ENCODE measurements around the gene PTX4. TPM values are rescaled to one million over a fixed set of nuclear protein-coding genes. Genes with fewer than 3 reads are reported as not detected.

The PTX4 gene
- total RNA-seq, 6 experiments from 2014 or later, result not detected

DNA sequence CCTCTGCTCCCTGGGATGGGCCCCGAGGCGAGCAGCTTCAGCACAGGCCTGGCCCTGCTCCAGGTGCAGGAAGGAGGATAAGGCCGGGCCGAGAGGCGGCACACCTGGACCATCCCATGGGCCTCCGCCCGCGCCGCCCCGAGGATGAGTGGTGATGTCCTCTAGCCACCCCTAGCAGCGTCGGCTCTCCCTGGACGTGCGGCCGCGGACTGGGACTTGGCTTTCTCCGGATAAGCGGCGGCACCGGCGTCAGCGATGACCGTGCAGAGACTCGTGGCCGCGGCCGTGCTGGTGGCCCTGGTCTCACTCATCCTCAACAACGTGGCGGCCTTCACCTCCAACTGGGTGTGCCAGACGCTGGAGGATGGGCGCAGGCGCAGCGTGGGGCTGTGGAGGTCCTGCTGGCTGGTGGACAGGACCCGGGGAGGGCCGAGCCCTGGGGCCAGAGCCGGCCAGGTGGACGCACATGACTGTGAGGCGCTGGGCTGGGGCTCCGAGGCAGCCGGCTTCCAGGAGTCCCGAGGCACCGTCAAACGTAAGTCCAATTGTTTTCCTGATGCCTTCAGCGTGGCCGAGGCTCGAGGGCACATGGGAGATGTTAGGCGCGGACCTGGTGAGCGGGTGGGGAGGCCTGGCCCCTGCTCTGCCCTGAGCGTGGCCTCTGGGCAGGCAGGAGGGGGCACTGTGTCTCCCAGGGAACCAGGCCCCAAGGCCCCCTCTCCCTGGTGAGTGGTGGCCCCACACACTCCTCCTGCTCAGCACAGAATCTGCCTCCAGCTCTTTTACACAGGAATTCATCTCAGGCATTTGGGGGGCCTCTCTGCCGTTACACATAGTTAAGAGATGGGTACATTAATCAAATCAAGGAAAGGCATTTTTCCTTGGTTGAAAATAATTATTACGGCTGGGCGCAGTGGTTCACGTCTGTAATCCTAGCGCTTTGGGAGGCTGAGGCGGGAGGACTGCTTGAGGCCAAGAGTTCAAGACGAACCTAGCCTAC is 45.6 kb upstream of the PTX4 start:
- 65% methylated on average over 15 of the region's 57 CpGs for WGBS (ENCODE audit: insufficient coverage, low coverage, low lambda C conversion rate, missing lambda C conversion rate)
- peak overlapping the region; percentile 42 to 55 (median 50) for H3K4me3 ChIP-seq
- TF ChIP-seq, protein P1, sequence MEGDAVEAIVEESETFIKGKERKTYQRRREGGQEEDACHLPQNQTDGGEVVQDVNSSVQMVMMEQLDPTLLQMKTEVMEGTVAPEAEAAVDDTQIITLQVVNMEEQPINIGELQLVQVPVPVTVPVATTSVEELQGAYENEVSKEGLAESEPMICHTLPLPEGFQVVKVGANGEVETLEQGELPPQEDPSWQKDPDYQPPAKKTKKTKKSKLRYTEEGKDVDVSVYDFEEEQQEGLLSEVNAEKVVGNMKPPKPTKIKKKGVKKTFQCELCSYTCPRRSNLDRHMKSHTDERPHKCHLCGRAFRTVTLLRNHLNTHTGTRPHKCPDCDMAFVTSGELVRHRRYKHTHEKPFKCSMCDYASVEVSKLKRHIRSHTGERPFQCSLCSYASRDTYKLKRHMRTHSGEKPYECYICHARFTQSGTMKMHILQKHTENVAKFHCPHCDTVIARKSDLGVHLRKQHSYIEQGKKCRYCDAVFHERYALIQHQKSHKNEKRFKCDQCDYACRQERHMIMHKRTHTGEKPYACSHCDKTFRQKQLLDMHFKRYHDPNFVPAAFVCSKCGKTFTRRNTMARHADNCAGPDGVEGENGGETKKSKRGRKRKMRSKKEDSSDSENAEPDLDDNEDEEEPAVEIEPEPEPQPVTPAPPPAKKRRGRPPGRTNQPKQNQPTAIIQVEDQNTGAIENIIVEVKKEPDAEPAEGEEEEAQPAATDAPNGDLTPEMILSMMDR (IDR thresholded peaks at IDR 0.05), result no peak
- no peak for TF ChIP-seq POLR2A (IDR thresholded peaks at IDR 0.05)
- H3K4me1 ChIP-seq, result no peaks in the 10 kb centered on the region
- H3K9me3 ChIP-seq, result no peaks in the 10 kb centered on the region
- no peaks in the 10 kb centered on the region for H3K27me3 ChIP-seq
- no peaks in the 10 kb centered on the region for H3K36me3 ChIP-seq
- H3K27ac ChIP-seq, result peak overlapping the region; percentile 51 to 75 (median 62)
- intact Hi-C loops (cut with DNase I), result no loop called here
- DNase-seq, result peak in 1 of 3 donors; percentile 25
- ATAC-seq, result no peak

DNA sequence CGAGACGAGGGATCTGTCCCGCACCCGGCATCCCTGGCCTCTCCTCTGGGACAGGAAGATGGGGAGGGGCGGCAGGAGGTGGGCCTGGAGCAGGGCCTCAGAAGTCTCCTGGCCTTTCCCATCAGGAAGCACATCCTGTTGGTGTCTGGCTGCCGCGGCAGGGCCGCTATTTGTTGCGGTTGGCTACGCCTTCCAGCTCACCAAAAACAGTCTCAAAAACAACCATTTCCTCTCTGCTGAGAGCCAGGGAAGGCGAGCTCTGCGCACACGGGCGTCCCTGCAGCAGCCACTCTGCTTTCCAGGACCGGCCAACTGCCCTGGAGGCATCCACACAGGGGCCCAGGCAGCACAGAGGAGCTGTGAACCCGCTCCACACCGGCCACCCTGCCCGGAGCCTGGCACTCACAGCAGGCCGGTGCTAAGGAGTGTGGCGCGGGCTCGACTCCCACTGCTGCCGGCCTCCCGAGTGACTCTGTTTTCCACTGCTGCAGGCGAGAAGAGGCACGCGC is 44.8 kb upstream of the PTX4 start, which contains the start of gene TMEM204:
Gene TMEM204 (plus strand): TSS at position 224 of the 509 bp plus-strand sequence. CDS start 610 bp downstream, outside the sequence.
- DNase-seq, result peak in 1 of 3 donors; percentile 75
- peak within 1 kb of the TSS; percentile 51 to 75 (median 64) for H3K27ac ChIP-seq
- no peaks in the 10 kb centered on the region for H3K9me3 ChIP-seq
- intact Hi-C loops (cut with DNase I), result no loop called here
- H3K4me3 ChIP-seq, result peak within 1 kb of the TSS; percentile 42 to 55 (median 50)
- no peaks in the 10 kb centered on the region for H3K36me3 ChIP-seq
- H3K27me3 ChIP-seq, result no peaks in the 10 kb centered on the region
- H3K4me1 ChIP-seq, result no peaks in the 10 kb centered on the region
- TF ChIP-seq, protein P1 (IDR thresholded peaks at IDR 0.05), result no peak
- peak; percentile 67 for TF ChIP-seq POLR2A (IDR thresholded peaks at IDR 0.05)
- ATAC-seq, result peak; percentile 51 to 63 (median 60)
- 80% methylated on average over 1 of the region's 27 CpGs for WGBS (ENCODE audit: insufficient coverage, low coverage, low lambda C conversion rate, missing lambda C conversion rate)

DNA sequence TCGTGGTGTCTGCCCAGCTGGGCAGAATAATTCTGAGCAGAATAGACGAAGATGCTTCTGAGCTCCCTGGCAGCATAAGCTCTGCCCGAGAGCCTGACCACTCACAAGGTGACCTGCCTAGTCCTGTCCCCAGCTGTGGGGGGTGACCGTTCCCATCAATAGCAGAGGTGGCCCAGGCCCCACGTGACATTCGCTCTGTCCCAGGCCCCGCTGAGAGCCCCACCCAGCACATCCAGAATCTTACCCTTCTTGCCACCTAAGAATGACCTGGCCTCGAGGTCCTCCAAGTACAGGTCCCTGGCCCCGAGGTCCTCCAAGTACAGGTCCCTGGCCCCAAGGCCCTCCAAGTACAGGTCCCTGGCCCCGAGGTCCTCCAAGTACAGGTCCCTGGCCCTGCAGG is 44.0 kb upstream of the PTX4 start:
- H3K4me1 ChIP-seq, result no peaks in the 10 kb centered on the region
- ATAC-seq (no peak), DNase-seq (peak in 1 of 3 donors; percentile 15)
- peak overlapping the region; percentile 51 to 75 (median 64) for H3K27ac ChIP-seq
- intact Hi-C loops (cut with DNase I), result no loop called here
- WGBS (ENCODE audit: insufficient coverage, low coverage, low lambda C conversion rate, missing lambda C conversion rate), result 80% methylated on average over 1 of the region's 10 CpGs
- no peaks in the 10 kb centered on the region for H3K36me3 ChIP-seq
- H3K4me3 ChIP-seq, result no peak overlapping the region
- no peaks in the 10 kb centered on the region for H3K9me3 ChIP-seq
- TF ChIP-seq POLR2A (IDR thresholded peaks at IDR 0.05), result no peak
- TF ChIP-seq, protein P1 (IDR thresholded peaks at IDR 0.05), result no peak
- H3K27me3 ChIP-seq, result no peaks in the 10 kb centered on the region

DNA sequence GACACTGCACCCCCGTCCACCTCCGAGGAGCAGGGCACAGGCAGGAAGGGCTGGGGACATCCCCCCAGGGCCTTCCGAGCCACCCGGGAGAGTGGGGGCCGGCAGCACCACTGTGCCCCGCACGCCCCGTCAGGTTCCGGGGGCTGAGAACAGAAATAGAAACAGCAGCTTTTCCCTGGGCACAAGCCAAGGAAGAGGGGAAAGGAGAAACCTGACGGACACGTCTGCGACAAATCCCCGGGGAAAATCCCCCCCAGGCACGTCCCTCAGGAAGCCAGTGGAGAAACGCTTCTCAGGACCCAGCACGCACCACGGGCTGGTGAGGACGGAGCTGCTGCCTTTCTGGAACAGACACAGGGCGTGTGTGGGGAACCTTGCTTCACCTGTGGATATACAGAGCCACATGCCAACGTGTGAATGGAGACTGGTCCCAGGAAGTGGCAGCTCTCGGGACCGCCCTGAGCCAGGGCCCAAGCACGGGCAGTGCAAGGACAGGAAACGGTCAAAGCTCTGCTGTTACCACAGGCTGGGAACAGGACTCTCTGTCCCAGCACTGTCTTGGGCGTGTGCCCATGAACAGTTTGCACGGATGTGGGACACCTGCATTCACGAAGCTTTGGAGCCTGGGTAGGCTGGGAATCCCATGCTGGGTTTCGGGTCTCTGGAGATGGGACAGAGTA is 43.5 kb upstream of the PTX4 start:
- Histone ChIP-seq H3K36me3 (no peaks in the 10 kb centered on the region), H3K9me3 (no peaks in the 10 kb centered on the region), H3K27ac (peak overlapping the region; percentile 51 to 75 (median 67)), H3K4me1 (no peaks in the 10 kb centered on the region), H3K4me3 (no peak overlapping the region), H3K27me3 (no peaks in the 10 kb centered on the region)
- intact Hi-C loops (cut with DNase I), result no loop called here
- TF ChIP-seq, protein P1 (IDR thresholded peaks at IDR 0.05), result no peak
- peak; percentile 16 for TF ChIP-seq POLR2A (IDR thresholded peaks at IDR 0.05)
- peak in 1 of 3 donors; percentile 37 for DNase-seq
- 66% methylated on average over 15 of the region's 28 CpGs for WGBS (ENCODE audit: insufficient coverage, low coverage, low lambda C conversion rate, missing lambda C conversion rate)
- peak; percentile 11 to 46 (median 18) for ATAC-seq

Data from right lobe of liver (tissue), 6 donors.